ENCODE results near the gene AMN1.

AMN1 gene

GRCh38 chr12:31728917-31729640, at the start of gene AMN1:
TSS of gene AMN1 (minus strand) at chr12:31729021. CDS start at chr12:31729008, 13 bp downstream.
- DNase-seq (ENCODE audit: low read depth), result peak; percentile 97
- no peak for TF ChIP-seq CTCF (conservative IDR thresholded peaks at IDR 0.05; ENCODE audit: low read depth, low read length)
- peak within 1 kb of the TSS; percentile 63 for H3K4me3 ChIP-seq (ENCODE audit: low read length)

GRCh38 chr12:31773867-31774266, 45.0 kb upstream of the AMN1 start:
- DNase-seq (ENCODE audit: low read depth), result peak; percentile 34
- no peak for TF ChIP-seq CTCF (conservative IDR thresholded peaks at IDR 0.05; ENCODE audit: low read depth, low read length)
- no peak overlapping the region for H3K4me3 ChIP-seq (ENCODE audit: low read length)

GRCh38 chr12:31773223-31773750, 44.5 kb upstream of the AMN1 start:
- no peak for TF ChIP-seq CTCF (conservative IDR thresholded peaks at IDR 0.05; ENCODE audit: low read depth, low read length)
- no peak for DNase-seq (ENCODE audit: low read depth)
- no peak overlapping the region for H3K4me3 ChIP-seq (ENCODE audit: low read length)

GRCh38 chr12:31772685-31773222, 43.9 kb upstream of the AMN1 start:
- TF ChIP-seq CTCF (conservative IDR thresholded peaks at IDR 0.05; ENCODE audit: low read depth, low read length), result no peak
- DNase-seq (ENCODE audit: low read depth), result no peak
- H3K4me3 ChIP-seq (ENCODE audit: low read length), result no peak overlapping the region

- TF ChIP-seq CTCF (conservative IDR thresholded peaks at IDR 0.05; ENCODE audit: low read depth, low read length), result no peak
- no peak overlapping the region for H3K4me3 ChIP-seq (ENCODE audit: low read length)
- DNase-seq (ENCODE audit: low read depth), result no peak
Measured at GRCh38 chr12:31772186-31772585, 43.4 kb upstream of the AMN1 start.

GRCh38 chr12:31768046-31768445, 39.2 kb upstream of the AMN1 start:
- TF ChIP-seq CTCF (conservative IDR thresholded peaks at IDR 0.05; ENCODE audit: low read depth, low read length), result no peak
- H3K4me3 ChIP-seq (ENCODE audit: low read length), result no peak overlapping the region
- no peak for DNase-seq (ENCODE audit: low read depth)

- no peak for TF ChIP-seq CTCF (conservative IDR thresholded peaks at IDR 0.05; ENCODE audit: low read depth, low read length)
- H3K4me3 ChIP-seq (ENCODE audit: low read length), result no peak overlapping the region
- no peak for DNase-seq (ENCODE audit: low read depth)
Measured at GRCh38 chr12:31765931-31766330, 37.1 kb upstream of the AMN1 start.

All from retinal pigment epithelial cell (primary cell).